Stimulated activated CD8-positive, alpha-beta memory T cell treated with anti-CD3 and anti-CD28 coated beads, Interleukin-2, amount 100 ng/mL, for 48 hours (primary cell): ENCODE data around the gene SCUBE1.

Experiments used
- DNase-seq, 2 donors: peaks; one replicate each; pipeline ENCODE4 v3.0.0-alpha.2; 2020; ENCODE audit warnings: low read depth in 2 of 2

Gene SCUBE1

GRCh38 chr22:43179146-43179910 lies 163.8 kb downstream of the SCUBE1 start:
- no peak for DNase-seq

- DNase-seq: no peak
These were observed 165.7 kb downstream of the SCUBE1 start for GRCh38 chr22:43177479-43177878.

GRCh38 chr22:43176090-43176489 lies 167.1 kb downstream of the SCUBE1 start:
- no peak for DNase-seq

GRCh38 chr22:43174941-43175531 lies 168.1 kb downstream of the SCUBE1 start:
- DNase-seq: no peak

GRCh38 chr22:43173976-43174720 lies 169.0 kb downstream of the SCUBE1 start:
- no peak for DNase-seq

- no peak for DNase-seq
These were observed 169.6 kb downstream of the SCUBE1 start for GRCh38 chr22:43173566-43173965.

- no peak for DNase-seq
These were observed 171.0 kb downstream of the SCUBE1 start for GRCh38 chr22:43172191-43172590.

- DNase-seq: no peak
These were observed 171.6 kb downstream of the SCUBE1 start for GRCh38 chr22:43171607-43172006.

- no peak for DNase-seq
These were observed 172.1 kb downstream of the SCUBE1 start for GRCh38 chr22:43171019-43171491.

GRCh38 chr22:43170131-43170480 lies 173.1 kb downstream of the SCUBE1 start:
- DNase-seq: no peak

- DNase-seq: no peak
These were observed 173.7 kb downstream of the SCUBE1 start for GRCh38 chr22:43169310-43170130.

GRCh38 chr22:43168471-43169309 lies 174.5 kb downstream of the SCUBE1 start:
- no peak for DNase-seq

GRCh38 chr22:43167001-43167589 lies 176.1 kb downstream of the SCUBE1 start:
- DNase-seq: no peak

GRCh38 chr22:43166132-43166930 lies 176.8 kb downstream of the SCUBE1 start:
- DNase-seq: no peak

- DNase-seq: no peak
These were observed 178.5 kb downstream of the SCUBE1 start for GRCh38 chr22:43164636-43165035.

- no peak for DNase-seq
These were observed 179.9 kb downstream of the SCUBE1 start for GRCh38 chr22:43163241-43163795.

- DNase-seq: no peak
These were observed 180.6 kb downstream of the SCUBE1 start for GRCh38 chr22:43162412-43163150.

GRCh38 chr22:43160497-43161126 lies 182.6 kb downstream of the SCUBE1 start:
- no peak for DNase-seq
